GM12801 (cell line): ENCODE data around the gene JAK1.

Source experiments
- CTCF ChIP-seq: IDR thresholded peaks from one replicate; pipeline ENCODE4 v1.5.1; 2011; ENCODE audit warnings: control low read depth; ENCODE audit not compliant: insufficient read length; ENCODE audit errors: extremely low read depth

JAK1 gene

GRCh38 chr1:64942118-64942517, 24.2 kb downstream of the JAK1 start:
- TF ChIP-seq CTCF: no peak

- TF ChIP-seq CTCF: no peak
Observed at GRCh38 chr1:64941461-64942117, 24.8 kb downstream of the JAK1 start.

- no peak for TF ChIP-seq CTCF
Observed at GRCh38 chr1:64940025-64940424, 26.3 kb downstream of the JAK1 start.

GRCh38 chr1:64938991-64939390, 27.4 kb downstream of the JAK1 start:
- TF ChIP-seq CTCF: no peak

- no peak for TF ChIP-seq CTCF
Observed at GRCh38 chr1:64936956-64937355, 29.4 kb downstream of the JAK1 start.

GRCh38 chr1:64935551-64936155, 30.7 kb downstream of the JAK1 start:
- TF ChIP-seq CTCF: no peak

- TF ChIP-seq CTCF: no peak
Observed at GRCh38 chr1:64934878-64935275, 31.5 kb downstream of the JAK1 start.
